OCI-LY1 (cell line): Measurements from ENCODE around the gene NTF3.

Experiments
- H2AFZ ChIP-seq: fragments of 200-600 bp; sonication (generic), shearing (Covaris generic); 2 replicates; pipeline ENCODE4 v1.6.0; 2014; ENCODE audit warnings: antibody characterized with exemption, mild to moderate bottlenecking, low read length
- H3F3A ChIP-seq: fragments of 200-600 bp; sonication (generic), shearing (Covaris generic); 2 replicates; pipeline ENCODE4 v1.6.0; 2014; ENCODE audit warnings: mild to moderate bottlenecking, antibody characterized with exemption, low read length, moderate library complexity; ENCODE audit not compliant: insufficient read depth
- H3K27ac ChIP-seq: fragments of 200-600 bp; sonication (generic); 2 replicates; pipeline ENCODE4 v1.5.1; 2014; ENCODE audit warnings: low read length, mixed run types, mild to moderate bottlenecking, low read depth; ENCODE audit not compliant: poor library complexity, severe bottlenecking
- H3K27me3 ChIP-seq: fragments of 200-600 bp; sonication (generic); 2 replicates; pipeline ENCODE4 v1.6.0; 2014; ENCODE audit warnings: antibody characterized with exemption, mild to moderate bottlenecking, low read length, moderate library complexity; ENCODE audit not compliant: insufficient read depth
- H3K36me3 ChIP-seq: fragments of 200-600 bp; sonication (generic); 2 replicates; pipeline ENCODE4 v1.6.1; 2014; ENCODE audit warnings: mild to moderate bottlenecking, antibody characterized with exemption, low read length, moderate library complexity, mixed read lengths; ENCODE audit not compliant: insufficient read depth
- H3K4me1 ChIP-seq: fragments of 200-600 bp; sonication (generic); 2 replicates; pipeline ENCODE4 v1.5.1; 2014; ENCODE audit warnings: mild to moderate bottlenecking, low read length, moderate library complexity; ENCODE audit not compliant: insufficient read depth, severe bottlenecking
- H3K4me2 ChIP-seq: fragments of 200-600 bp; sonication (generic), shearing (Covaris generic); 2 replicates; pipeline ENCODE4 v1.6.1; 2014; ENCODE audit warnings: low read length
- H3K4me3 ChIP-seq: fragments of 200-600 bp; sonication (generic); 2 replicates; pipeline ENCODE4 v1.5.1; 2014; ENCODE audit warnings: low read length, low read depth, mild to moderate bottlenecking, mixed read lengths; ENCODE audit not compliant: poor library complexity, severe bottlenecking
- H3K79me2 ChIP-seq: fragments of 200-600 bp; shearing (Covaris generic); 2 replicates; pipeline ENCODE4 v1.6.1; 2016; ENCODE audit warnings: mixed run types, low read length, mixed read lengths; ENCODE audit not compliant: insufficient read depth
- H3K9ac ChIP-seq: fragments of 200-600 bp; sonication (generic), shearing (Covaris generic); 2 replicates; pipeline ENCODE4 v1.6.1; 2014; ENCODE audit warnings: mild to moderate bottlenecking, low read length, mixed read lengths
- H3K9me2 ChIP-seq: fragments of 200-600 bp; sonication (generic), shearing (Covaris generic); 2 replicates; pipeline ENCODE4 v1.6.1; 2014; ENCODE audit warnings: low read depth, mild to moderate bottlenecking, low read length, mixed read lengths
- H3K9me3 ChIP-seq: fragments of 200-600 bp; shearing (Covaris generic); 2 replicates; pipeline ENCODE4 v1.6.1; 2014; ENCODE audit warnings: low read length, mixed read lengths
- H4K20me1 ChIP-seq: fragments of 200-600 bp; sonication (generic), shearing (Covaris generic); 2 replicates; pipeline ENCODE4 v1.6.0; 2016; ENCODE audit warnings: mild to moderate bottlenecking, low read length; ENCODE audit not compliant: insufficient read depth
- CTCF ChIP-seq: fragments of 200-600 bp; sonication (generic), shearing (Covaris generic); IDR thresholded peaks from 2 replicates; pipeline ENCODE4 v1.5.1; 2017; ENCODE audit warnings: mild to moderate bottlenecking, antibody characterized with exemption, low read length, moderate library complexity, mixed read lengths
- EZH2 ChIP-seq: fragments of 200-600 bp; sonication (generic), shearing (Covaris generic); IDR thresholded peaks from 2 replicates; pipeline ENCODE4 v1.8.0; 2017; ENCODE audit warnings: borderline replicate concordance, mixed run types, mild to moderate bottlenecking, antibody characterized with exemption, low read length, moderate library complexity, mixed read lengths

Gene NTF3

GRCh38 chr12:5447320-5447719, 15.4 kb downstream of the NTF3 start:
- no peak overlapping the region for H3K9ac ChIP-seq
- TF ChIP-seq EZH2, result no peak
- no peak for TF ChIP-seq CTCF
- H3K36me3 ChIP-seq, result no peaks in the 10 kb centered on the region
- H3K27me3 ChIP-seq, result no peaks in the 10 kb centered on the region
- H3K4me2 ChIP-seq, result no peak overlapping the region
- no peaks in the 10 kb centered on the region for H4K20me1 ChIP-seq
- no peaks in the 10 kb centered on the region for H3K4me1 ChIP-seq
- no peak overlapping the region for H2AFZ ChIP-seq
- no peak overlapping the region for H3K4me3 ChIP-seq
- H3K9me2 ChIP-seq, result no peaks in the 10 kb centered on the region
- H3F3A ChIP-seq, result no peaks in the 10 kb centered on the region
- no peak overlapping the region for H3K27ac ChIP-seq
- H3K9me3 ChIP-seq, result no peaks in the 10 kb centered on the region
- H3K79me2 ChIP-seq, result no peaks in the 10 kb centered on the region

GRCh38 chr12:5451251-5451650, 19.3 kb downstream of the NTF3 start:
- TF ChIP-seq EZH2 (no peak), CTCF (no peak)
- Histone ChIP-seq H3K9me3 (no peaks in the 10 kb centered on the region), H3K27me3 (no peaks in the 10 kb centered on the region), H3K9ac (no peak overlapping the region), H4K20me1 (no peaks in the 10 kb centered on the region), H3K9me2 (no peaks in the 10 kb centered on the region), H3K4me2 (no peak overlapping the region), H3K36me3 (no peaks in the 10 kb centered on the region), H3K4me3 (no peak overlapping the region), H3K4me1 (no peaks in the 10 kb centered on the region), H3K79me2 (no peaks in the 10 kb centered on the region), H3F3A (no peaks in the 10 kb centered on the region), H3K27ac (no peak overlapping the region), H2AFZ (no peak overlapping the region)

- Histone ChIP-seq H3K9ac (no peak overlapping the region), H3F3A (no peaks in the 10 kb centered on the region), H3K36me3 (no peaks in the 10 kb centered on the region), H3K4me1 (no peaks in the 10 kb centered on the region), H3K79me2 (no peaks in the 10 kb centered on the region), H3K9me3 (no peaks in the 10 kb centered on the region), H3K4me2 (no peak overlapping the region), H3K27ac (no peak overlapping the region), H3K9me2 (no peaks in the 10 kb centered on the region), H2AFZ (no peak overlapping the region), H4K20me1 (no peaks in the 10 kb centered on the region), H3K27me3 (no peaks in the 10 kb centered on the region), H3K4me3 (no peak overlapping the region)
- no peak for TF ChIP-seq EZH2
- no peak for TF ChIP-seq CTCF
Measured at GRCh38 chr12:5452569-5452968, 20.7 kb downstream of the NTF3 start.
